Measurements from ENCODE around the gene PCDHGA1. TPM values are rescaled to one million over a fixed set of nuclear protein-coding genes. Genes with fewer than 3 reads are reported as not detected.

The PCDHGA1 gene
- total RNA-seq, 4 donors from 2014 or later, result 0.90 to 2.5 (median 1.8) TPM

GRCh38 chr5:141495453-141495811 lies 165.1 kb downstream of the PCDHGA1 start:
- no peak for DNase-seq (ENCODE audit: low spot score in 2 of 2)

GRCh38 chr5:141496038-141496437 lies 165.7 kb downstream of the PCDHGA1 start:
- WGBS, 2 donors, result 82 to 87% methylated on average over 4 of the region's 4 CpGs

More at GRCh38 chr5:141495453-141495811, 165.1 kb downstream of the PCDHGA1 start:
- H3K27ac ChIP-seq, result no peak overlapping the region
- H3K4me3 ChIP-seq, result no peak overlapping the region
- TF ChIP-seq CTCF (IDR thresholded peaks at IDR 0.05) (no peak), POLR2A (IDR thresholded peaks at IDR 0.05) (no peak), EP300 (IDR thresholded peaks at IDR 0.05) (no peak)
- peaks cover 0 to 36% (median 12%) of the 10 kb centered on the region in 4 donors for H3K4me1 ChIP-seq
- peaks cover 0 to 75% (median 0%) of the 10 kb centered on the region in 3 donors for H3K36me3 ChIP-seq
- WGBS, 2 donors, result 96 to 97% methylated on average over 8 of the region's 8 CpGs
- no peaks in the 10 kb centered on the region for H3K9me3 ChIP-seq
- H3K27me3 ChIP-seq, result no peaks in the 10 kb centered on the region

GRCh38 chr5:141501761-141502160 lies 171.4 kb downstream of the PCDHGA1 start:
- peaks cover 0 to 8% (median 2%) of the 10 kb centered on the region in 4 donors for H3K4me1 ChIP-seq
- no peak overlapping the region for H3K27ac ChIP-seq
- H3K4me3 ChIP-seq, result no peak overlapping the region
- no peak for DNase-seq (ENCODE audit: low spot score in 2 of 2)
- no peaks in the 10 kb centered on the region for H3K27me3 ChIP-seq
- 85 to 88% methylated on average over 7 of the region's 7 CpGs for WGBS, 2 donors
- H3K36me3 ChIP-seq, result peaks cover 0 to 70% (median 0%) of the 10 kb centered on the region in 3 donors
- no peak for TF ChIP-seq POLR2A (IDR thresholded peaks at IDR 0.05)
- TF ChIP-seq EP300 (IDR thresholded peaks at IDR 0.05), result no peak
- no peak for TF ChIP-seq CTCF (IDR thresholded peaks at IDR 0.05)
- H3K9me3 ChIP-seq, result no peaks in the 10 kb centered on the region

More at GRCh38 chr5:141496038-141496437, 165.7 kb downstream of the PCDHGA1 start:
- DNase-seq (ENCODE audit: low spot score in 2 of 2), result no peak
- Histone ChIP-seq H3K27ac (no peak overlapping the region), H3K9me3 (no peaks in the 10 kb centered on the region), H3K36me3 (peaks cover 0 to 69% (median 0%) of the 10 kb centered on the region in 3 donors), H3K27me3 (no peaks in the 10 kb centered on the region), H3K4me1 (peaks cover 0 to 36% (median 12%) of the 10 kb centered on the region in 4 donors), H3K4me3 (no peak overlapping the region)
- TF ChIP-seq CTCF (IDR thresholded peaks at IDR 0.05) (no peak), POLR2A (IDR thresholded peaks at IDR 0.05) (no peak), EP300 (IDR thresholded peaks at IDR 0.05) (no peak)

DNA sequence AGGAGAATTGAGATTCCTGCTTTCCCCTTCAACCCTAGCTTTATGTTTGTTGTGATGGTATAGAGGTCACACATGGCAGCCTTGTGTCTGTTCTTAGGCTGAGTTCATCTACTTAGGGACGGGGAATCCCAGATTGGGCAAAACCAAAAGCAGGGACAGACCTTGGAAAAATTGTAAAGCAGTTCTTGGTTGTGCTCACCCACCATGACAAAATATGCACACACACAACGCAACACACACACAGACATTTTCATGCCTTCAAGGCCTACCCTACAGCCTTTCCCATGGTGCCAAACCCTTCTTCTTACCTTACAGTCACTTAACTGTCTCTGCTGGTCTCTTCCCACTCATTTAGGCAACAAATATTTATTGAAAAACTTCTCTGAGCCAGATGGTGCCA lies 173.4 kb downstream of the PCDHGA1 start:
- Histone ChIP-seq H3K36me3 (peaks cover 0 to 59% (median 0%) of the 10 kb centered on the region in 3 donors), H3K4me1 (peaks cover 0 to 28% (median 19%) of the 10 kb centered on the region in 4 donors), H3K4me3 (no peak overlapping the region), H3K9me3 (no peaks in the 10 kb centered on the region), H3K27ac (no peak overlapping the region), H3K27me3 (no peaks in the 10 kb centered on the region)
- 87 to 98% methylated on average over 2 of the region's 2 CpGs for WGBS, 2 donors
- DNase-seq (ENCODE audit: low spot score in 2 of 2), result no peak
- TF ChIP-seq CTCF (IDR thresholded peaks at IDR 0.05) (no peak), EP300 (IDR thresholded peaks at IDR 0.05) (no peak), POLR2A (IDR thresholded peaks at IDR 0.05) (no peak)

GRCh38 chr5:141504216-141504615 lies 173.9 kb downstream of the PCDHGA1 start:
- Histone ChIP-seq H3K4me3 (no peak overlapping the region), H3K36me3 (peaks cover 0 to 54% (median 0%) of the 10 kb centered on the region in 3 donors), H3K27me3 (no peaks in the 10 kb centered on the region), H3K4me1 (peaks cover 0 to 33% (median 22%) of the 10 kb centered on the region in 4 donors), H3K27ac (no peak overlapping the region), H3K9me3 (no peaks in the 10 kb centered on the region)
- WGBS, 2 donors, result 93 to 98% methylated on average over 4 of the region's 4 CpGs
- no peak for TF ChIP-seq EP300 (IDR thresholded peaks at IDR 0.05)
- no peak for TF ChIP-seq POLR2A (IDR thresholded peaks at IDR 0.05)
- no peak for TF ChIP-seq CTCF (IDR thresholded peaks at IDR 0.05)
- DNase-seq (ENCODE audit: low spot score in 2 of 2), result no peak

Data from tibial nerve (tissue), 4 donors.